Measurements from ENCODE around the gene CCDC92. TPM values are rescaled to one million over a fixed set of nuclear protein-coding genes. Genes with fewer than 3 reads are reported as not detected.

The CCDC92 gene
- total RNA-seq, 4 donors from 2014 or later: 6.5 to 17.1 (median 10.6) TPM

GRCh38 chr12:123890536-123890902 is 82.1 kb downstream of the CCDC92 start:
- no peak for TF ChIP-seq POLR2A (IDR thresholded peaks at IDR 0.05)
- no peak for TF ChIP-seq EP300 (IDR thresholded peaks at IDR 0.05)
- TF ChIP-seq POLR2AphosphoS5 (IDR thresholded peaks at IDR 0.05): no peak
- TF ChIP-seq, protein P1, sequence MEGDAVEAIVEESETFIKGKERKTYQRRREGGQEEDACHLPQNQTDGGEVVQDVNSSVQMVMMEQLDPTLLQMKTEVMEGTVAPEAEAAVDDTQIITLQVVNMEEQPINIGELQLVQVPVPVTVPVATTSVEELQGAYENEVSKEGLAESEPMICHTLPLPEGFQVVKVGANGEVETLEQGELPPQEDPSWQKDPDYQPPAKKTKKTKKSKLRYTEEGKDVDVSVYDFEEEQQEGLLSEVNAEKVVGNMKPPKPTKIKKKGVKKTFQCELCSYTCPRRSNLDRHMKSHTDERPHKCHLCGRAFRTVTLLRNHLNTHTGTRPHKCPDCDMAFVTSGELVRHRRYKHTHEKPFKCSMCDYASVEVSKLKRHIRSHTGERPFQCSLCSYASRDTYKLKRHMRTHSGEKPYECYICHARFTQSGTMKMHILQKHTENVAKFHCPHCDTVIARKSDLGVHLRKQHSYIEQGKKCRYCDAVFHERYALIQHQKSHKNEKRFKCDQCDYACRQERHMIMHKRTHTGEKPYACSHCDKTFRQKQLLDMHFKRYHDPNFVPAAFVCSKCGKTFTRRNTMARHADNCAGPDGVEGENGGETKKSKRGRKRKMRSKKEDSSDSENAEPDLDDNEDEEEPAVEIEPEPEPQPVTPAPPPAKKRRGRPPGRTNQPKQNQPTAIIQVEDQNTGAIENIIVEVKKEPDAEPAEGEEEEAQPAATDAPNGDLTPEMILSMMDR (IDR thresholded peaks at IDR 0.05): no peak
- 67% methylated on average over 10 of the region's 10 CpGs for WGBS
- peaks cover 7% of the 10 kb centered on the region for H3K4me1 ChIP-seq
- peaks cover 34% of the 10 kb centered on the region for H3K27me3 ChIP-seq
- no peaks in the 10 kb centered on the region for H3K9me3 ChIP-seq
- no peaks in the 10 kb centered on the region for H3K36me3 ChIP-seq
- H3K4me3 ChIP-seq: no peak overlapping the region
- no peak overlapping the region for H3K27ac ChIP-seq
- no peak for DNase-seq (ENCODE audit: low spot score in 2 of 2)

DNA sequence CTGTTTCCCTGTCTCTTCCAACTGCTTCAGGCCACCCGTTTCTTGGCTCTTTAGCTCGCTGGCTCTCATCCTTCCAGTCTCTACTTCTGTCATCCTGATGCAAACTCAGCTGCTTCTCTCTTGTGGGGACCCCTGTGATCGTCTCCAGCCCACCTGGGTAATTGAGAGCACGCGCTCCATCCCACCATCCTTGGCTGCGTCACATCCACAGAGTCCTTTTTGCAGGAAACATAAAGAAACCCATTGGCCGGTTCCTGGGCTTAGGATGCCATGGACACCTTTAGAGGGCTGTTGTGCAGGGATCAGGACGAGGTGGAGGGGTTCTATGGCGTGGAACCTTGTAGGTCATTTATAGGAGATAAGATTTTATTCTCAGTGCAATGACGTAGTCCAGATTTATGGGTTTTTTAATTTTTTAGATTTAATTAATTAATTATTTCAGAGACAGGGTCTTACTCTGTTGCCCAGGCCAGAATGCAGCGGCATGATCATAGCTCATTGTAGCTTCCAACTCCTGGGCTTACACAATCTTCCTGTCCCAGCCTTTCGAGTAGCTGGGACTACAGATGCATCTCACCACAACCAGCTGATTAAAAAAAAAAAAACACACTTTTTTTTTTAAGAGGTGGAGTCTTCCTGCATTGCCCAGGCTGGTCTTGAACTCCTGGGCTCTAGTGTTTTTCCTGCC is 82.6 kb downstream of the CCDC92 start:
- H3K9me3 ChIP-seq: no peaks in the 10 kb centered on the region
- H3K4me1 ChIP-seq: peaks cover 7% of the 10 kb centered on the region
- DNase-seq (ENCODE audit: low spot score in 2 of 2): no peak
- TF ChIP-seq, protein P1 (IDR thresholded peaks at IDR 0.05): no peak
- TF ChIP-seq POLR2A (IDR thresholded peaks at IDR 0.05) (no peak), POLR2AphosphoS5 (IDR thresholded peaks at IDR 0.05) (no peak), EP300 (IDR thresholded peaks at IDR 0.05) (no peak)
- H3K36me3 ChIP-seq: no peaks in the 10 kb centered on the region
- H3K27ac ChIP-seq: no peak overlapping the region
- 84% methylated on average over 12 of the region's 12 CpGs for WGBS
- H3K4me3 ChIP-seq: no peak overlapping the region
- H3K27me3 ChIP-seq: peaks cover 34% of the 10 kb centered on the region

- Histone ChIP-seq H3K9me3 (no peaks in the 10 kb centered on the region), H3K36me3 (no peaks in the 10 kb centered on the region), H3K4me3 (no peak overlapping the region), H3K27me3 (peaks cover 38% of the 10 kb centered on the region), H3K27ac (no peak overlapping the region), H3K4me1 (peaks cover 7% of the 10 kb centered on the region)
- 75% methylated on average over 12 of the region's 12 CpGs for WGBS
- no peak for DNase-seq (ENCODE audit: low spot score in 2 of 2)
- TF ChIP-seq POLR2AphosphoS5 (IDR thresholded peaks at IDR 0.05) (no peak), EP300 (IDR thresholded peaks at IDR 0.05) (no peak), POLR2A (IDR thresholded peaks at IDR 0.05) (no peak)
Measured at GRCh38 chr12:123888989-123889388, 83.6 kb downstream of the CCDC92 start.

- H3K9me3 ChIP-seq: no peaks in the 10 kb centered on the region
- 59% methylated on average over 22 of the region's 22 CpGs for WGBS
Measured at GRCh38 chr12:123886931-123887582, 85.6 kb downstream of the CCDC92 start.

DNA sequence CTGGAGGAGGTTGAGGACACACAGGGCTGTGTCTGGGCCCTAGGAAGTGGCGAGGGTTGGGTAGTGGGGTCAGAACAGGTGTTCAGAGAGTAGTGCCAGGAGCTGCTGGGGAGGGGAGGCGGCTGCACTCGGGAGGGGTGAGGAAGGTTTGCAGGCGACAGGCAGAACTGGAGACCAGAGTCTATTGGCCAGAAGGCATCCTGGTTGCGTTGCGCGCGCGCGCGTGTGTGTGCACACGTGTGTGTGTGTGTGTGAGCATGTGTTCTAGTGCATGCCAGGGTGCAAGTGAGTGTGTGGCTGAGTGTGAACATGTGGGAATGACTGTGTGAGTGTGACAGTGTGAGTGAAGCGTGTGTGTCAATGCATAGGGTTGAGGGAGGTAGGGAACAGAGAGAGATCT is 86.4 kb downstream of the CCDC92 start:
- no peak overlapping the region for H3K27ac ChIP-seq
- TF ChIP-seq POLR2AphosphoS5 (IDR thresholded peaks at IDR 0.05): no peak
- TF ChIP-seq POLR2A (IDR thresholded peaks at IDR 0.05): no peak
- no peak for TF ChIP-seq EP300 (IDR thresholded peaks at IDR 0.05)
- TF ChIP-seq, protein P1 (IDR thresholded peaks at IDR 0.05): no peak
- 78% methylated on average over 13 of the region's 13 CpGs for WGBS
- H3K4me1 ChIP-seq: peaks cover 7% of the 10 kb centered on the region
- DNase-seq (ENCODE audit: low spot score in 2 of 2): no peak
- H3K9me3 ChIP-seq: no peaks in the 10 kb centered on the region
- H3K27me3 ChIP-seq: peaks cover 33% of the 10 kb centered on the region
- no peak overlapping the region for H3K4me3 ChIP-seq
- no peaks in the 10 kb centered on the region for H3K36me3 ChIP-seq

More at GRCh38 chr12:123886931-123887582, 85.6 kb downstream of the CCDC92 start:
- no peak overlapping the region for H3K4me3 ChIP-seq
- H3K36me3 ChIP-seq: no peaks in the 10 kb centered on the region
- H3K27me3 ChIP-seq: peaks cover 41% of the 10 kb centered on the region
- DNase-seq (ENCODE audit: low spot score in 2 of 2): no peak
- peaks cover 7% of the 10 kb centered on the region for H3K4me1 ChIP-seq
- H3K27ac ChIP-seq: no peak overlapping the region
- TF ChIP-seq, protein P1 (IDR thresholded peaks at IDR 0.05): no peak
- no peak for TF ChIP-seq POLR2A (IDR thresholded peaks at IDR 0.05)
- TF ChIP-seq EP300 (IDR thresholded peaks at IDR 0.05): no peak
- TF ChIP-seq POLR2AphosphoS5 (IDR thresholded peaks at IDR 0.05): no peak

Other genes with a start within 250 kb of the CCDC92 start
- gene DNAH10, start 210.5 kb downstream of the CCDC92 start, total RNA-seq: 1 to 10 TPM in 1 of 4 donors, under 1 TPM in 2, not detected in 1; 0.13 to 1.2 (median 0.19) TPM
- 10 to 100 TPM; 29.6 to 39.6 (median 32.8) TPM for gene ZNF664, start 384 bp upstream of the CCDC92 start, total RNA-seq

Measured in suprapubic skin (tissue), 4 donors.